Gastroesophageal sphincter (tissue), 3 donors: Measurements from ENCODE around the gene CLIC2.
"Not testable (repeated sequence)": the region's sequence is repeated elsewhere in the genome, so short reads cannot be mapped to it uniquely, and the experiment has no call there.

Experiments used
- CTCF ChIP-seq, 4 experiments: fragments of 200-600 bp in 2 of 4; fragments of 450-650 bp in 2 of 4; sonication (generic) in 1 of 4; IDR thresholded peaks; one replicate each; pipeline ENCODE4 v1.5.1; 2017 to 2019; ENCODE audit warnings: antibody characterized with exemption in 4 of 4, mild to moderate bottlenecking in 2 of 4, moderate library complexity in 2 of 4
- EP300 ChIP-seq: sonication (generic); formaldehyde crosslinking; IDR thresholded peaks from one replicate; pipeline ENCODE4 v1.6.1; 2017; ENCODE audit warnings: antibody characterized with exemption, mild to moderate bottlenecking
- POLR2A ChIP-seq, 2 donors: fragments of 450-650 bp; IDR thresholded peaks; one replicate each; pipeline ENCODE4 v1.6.1; 2017; ENCODE audit warnings: antibody characterized with exemption in 2 of 2, mild to moderate bottlenecking in 2 of 2, moderate library complexity in 1 of 2
- POLR2AphosphoS5 ChIP-seq: sonication (generic); formaldehyde crosslinking; IDR thresholded peaks from one replicate; pipeline ENCODE4 v1.6.1; 2017; ENCODE audit warnings: antibody characterized with exemption

- TF ChIP-seq POLR2A (IDR thresholded peaks at IDR 0.05); CTCF (IDR thresholded peaks at IDR 0.05); EP300; POLR2AphosphoS5: not testable (repeated sequence)
These were observed 47.6 kb upstream of the CLIC2 start, which contains the start of gene F8A2 for GRCh38 chrX:155381843-155382528.
